A549 (cell line): ENCODE results near the gene HBG2. TPM values are rescaled to one million over a fixed set of nuclear protein-coding genes. Genes with fewer than 3 reads are reported as not detected.

Experiments
- ATAC-seq, 2 experiments: fragments of 200-7000 bp in 1 of 2; fragments of >200 bp in 1 of 2; cut with Nextera tagmentation in 1 of 2; cut with Tn5 transposase in 1 of 2; 3 replicates each; pipeline versions ENCODE4 v1.8.0 to v1.9.1; 2018 to 2020; ENCODE audit warnings: mild to moderate bottlenecking in 1 of 2, moderate library complexity in 1 of 2
- CTCF ChIA-PET: fragments of 300-600 bp; sonication (Branson Sonifier 250); formaldehyde crosslinking; extraction: SDS; loops from one replicate; lab custom pipeline; 2021; ENCODE audit warnings: antibody characterized with exemption, inconsistent platforms; lab: Yijun Ruan, JAX
- POLR2A ChIA-PET: fragments of 350-600 bp; formaldehyde crosslinking; extraction: SDS; loops from one replicate; lab custom pipeline; 2021; ENCODE audit warnings: antibody characterized with exemption, inconsistent platforms; lab: Yijun Ruan, JAX
- DNase-seq, 2 experiments: peaks; one replicate each; pipeline versions ENCODE4 v3.0.0 to v3.0.0-alpha.2; 2011 to 2016; ENCODE audit warnings: low read depth in 1 of 2, low spot score in 1 of 2
- FAIRE-seq: peaks from 2 replicates; lab custom pipeline; 2011; peaks lifted over from hg19 to GRCh38; lab: Jason Lieb, UNC
- H3K27ac ChIP-seq, 2 experiments: fragments of >200 bp; sonication (Bioruptor Twin); formaldehyde crosslinking; 3 replicates each; pipeline ENCODE4 v1.5.1; 2016 to 2017
- H3K4me1 ChIP-seq: fragments of >200 bp; sonication (Bioruptor Twin); formaldehyde crosslinking; 3 replicates; pipeline ENCODE4 v1.6.1; 2016
- H3K4me2 ChIP-seq: fragments of >200 bp; sonication (Bioruptor Twin); formaldehyde crosslinking; 3 replicates; pipeline ENCODE4 v1.6.1; 2016
- H3K4me3 ChIP-seq: fragments of >200 bp; sonication (Bioruptor Twin); formaldehyde crosslinking; 3 replicates; pipeline ENCODE4 v1.5.1; 2016
- H3K9me3 ChIP-seq: fragments of >200 bp; sonication (Bioruptor Twin); formaldehyde crosslinking; 3 replicates; pipeline ENCODE4 v1.6.1; 2016
- CBX2 ChIP-seq: fragments of 200-600 bp; sonication (generic); IDR thresholded peaks from 2 replicates; pipeline ENCODE4 v1.6.1; 2016; ENCODE audit warnings: low read depth, mild to moderate bottlenecking, borderline replicate concordance
- CBX8 ChIP-seq: fragments of 200-600 bp; sonication (generic); IDR thresholded peaks from 2 replicates; pipeline ENCODE4 v1.6.1; 2016
- CEBPB ChIP-seq, 2 experiments: fragments of >200 bp in 1 of 2; sonication (Bioruptor Twin) in 1 of 2; formaldehyde crosslinking in 1 of 2; IDR thresholded peaks; 2 replicates each; pipeline ENCODE4 v1.6.1; 2012 to 2016
- CHD2 ChIP-seq: fragments of 150-350 bp; IDR thresholded peaks from 2 replicates; pipeline ENCODE4 v1.6.1; 2014; ENCODE audit warnings: low read length; ENCODE audit not compliant: partially characterized antibody
- CHD4 ChIP-seq: fragments of 200-600 bp; sonication (generic); IDR thresholded peaks from 2 replicates; pipeline ENCODE4 v1.6.1; 2016; ENCODE audit warnings: antibody characterized with exemption, mild to moderate bottlenecking, borderline replicate concordance
- E2F6 ChIP-seq: IDR thresholded peaks from 2 replicates; pipeline ENCODE4 v1.6.1; 2012; ENCODE audit warnings: low read depth, borderline replicate concordance
- ELK1 ChIP-seq: fragments of 150-350 bp; IDR thresholded peaks from 2 replicates; pipeline ENCODE4 v1.6.1; 2014; ENCODE audit warnings: low read depth, mild to moderate bottlenecking, low read length
- EP300 ChIP-seq, 2 experiments: fragments of >200 bp; sonication (Bioruptor Twin); formaldehyde crosslinking; IDR thresholded peaks; 2 replicates in 1 of 2; 3 replicates in 1 of 2; pipeline ENCODE4 v1.6.1; 2016 to 2017
- ESRRA ChIP-seq: fragments of 150-350 bp; IDR thresholded peaks from 2 replicates; pipeline ENCODE4 v1.6.1; 2014; ENCODE audit warnings: mild to moderate bottlenecking, low read length, borderline replicate concordance
- FOSL2 ChIP-seq, 2 experiments: fragments of 450-650 bp in 1 of 2; fragments of >200 bp in 1 of 2; sonication (Bioruptor Twin) in 1 of 2; formaldehyde crosslinking; IDR thresholded peaks; 2 replicates each; pipeline versions ENCODE4 v1.5.0 to v1.6.1; 2016 to 2020; ENCODE audit warnings: mild to moderate bottlenecking in 1 of 2, moderate library complexity in 1 of 2
- FOXS1 ChIP-seq: fragments of 250-450 bp; sonication (Bioruptor Pico); IDR thresholded peaks from 2 replicates; pipeline ENCODE4 v1.5.0; 2020; ENCODE audit warnings: mild to moderate bottlenecking, moderate library complexity
- HES2 ChIP-seq: fragments of >200 bp; sonication (Bioruptor Twin); formaldehyde crosslinking; IDR thresholded peaks from 2 replicates; pipeline ENCODE4 v1.6.1; 2016
- HMGXB4 ChIP-seq: fragments of 250-450 bp; sonication (Bioruptor Pico); IDR thresholded peaks from 2 replicates; pipeline ENCODE4 v1.5.0; 2021; ENCODE audit warnings: mild to moderate bottlenecking, moderate library complexity, borderline replicate concordance
- HOXB13 ChIP-seq: fragments of 250-450 bp; sonication (Bioruptor Pico); IDR thresholded peaks from 2 replicates; pipeline ENCODE4 v1.5.0; 2020; ENCODE audit warnings: low read depth, mild to moderate bottlenecking, moderate library complexity
- HOXB5 ChIP-seq: fragments of 250-450 bp; sonication (Bioruptor Pico); IDR thresholded peaks from 2 replicates; pipeline ENCODE4 v1.5.0; 2020; ENCODE audit warnings: mild to moderate bottlenecking, moderate library complexity
- JUNB ChIP-seq: fragments of >200 bp; sonication (Bioruptor Twin); formaldehyde crosslinking; IDR thresholded peaks from 2 replicates; pipeline ENCODE4 v1.6.1; 2016
- KDM1A ChIP-seq: fragments of 200-600 bp; sonication (generic); IDR thresholded peaks from 2 replicates; pipeline ENCODE4 v1.6.1; 2016; ENCODE audit warnings: low read depth, mild to moderate bottlenecking
- KDM5A ChIP-seq: fragments of 200-600 bp; sonication (generic); IDR thresholded peaks from 2 replicates; pipeline ENCODE4 v1.6.1; 2016; ENCODE audit warnings: antibody characterized with exemption, mild to moderate bottlenecking
- NPAS2 ChIP-seq: fragments of 250-450 bp; sonication (Bioruptor Pico); IDR thresholded peaks from 2 replicates; pipeline ENCODE4 v1.8.0; 2022; ENCODE audit warnings: mild to moderate bottlenecking, moderate library complexity, borderline replicate concordance
- RCOR1 ChIP-seq: fragments of 150-350 bp; IDR thresholded peaks from 2 replicates; pipeline ENCODE4 v1.6.1; 2014; ENCODE audit warnings: antibody characterized with exemption, low read length, low read depth
- SMC3 ChIP-seq: fragments of >200 bp; sonication (Bioruptor Twin); formaldehyde crosslinking; IDR thresholded peaks from 3 replicates; pipeline ENCODE4 v1.6.1; 2018; ENCODE audit warnings: inconsistent platforms
- SREBF2 ChIP-seq: fragments of 450-650 bp; IDR thresholded peaks from 2 replicates; pipeline ENCODE4 v1.6.1; 2014; ENCODE audit warnings: mild to moderate bottlenecking, moderate library complexity
- TP53 ChIP-seq: fragments of 250-450 bp; sonication (Bioruptor Pico); IDR thresholded peaks from 2 replicates; pipeline ENCODE4 v1.5.0; 2021; ENCODE audit warnings: mild to moderate bottlenecking, moderate library complexity
- ZFP36 ChIP-seq: fragments of 450-650 bp; IDR thresholded peaks from 2 replicates; pipeline ENCODE4 v1.6.1; 2014; ENCODE audit warnings: borderline replicate concordance; ENCODE audit not compliant: partially characterized antibody
- ZSCAN20 ChIP-seq: fragments of 250-450 bp; sonication (Bioruptor Pico); IDR thresholded peaks from 2 replicates; pipeline ENCODE4 v1.8.0; 2022; ENCODE audit warnings: mild to moderate bottlenecking, moderate library complexity
- WGBS: methylation state at CpG from one replicate; pipeline ENCODE4 v1.1.6; 2017; ENCODE audit errors: missing lambda C conversion rate; 5-methylcytosine and 5-hydroxymethylcytosine counted together
- polyA plus RNA-seq, 4 experiments: library from polyadenylated mRNA; depleted of rRNA in 3 of 4; stranded (reverse); fragments of >200 nt; fragmentation: RNase III in 1 of 4; extraction: RNeasy Plus Mini Kit Qiagen cat#74134 plus additional on column Dnase treatment in 1 of 4; gene quantifications; 2 replicates in 3 of 4; 3 replicates in 1 of 4; pipeline ENCODE4 v1.2.3, GENCODE V29; 2011 to 2017
- TF ChIP-seq, protein P1 (sequence below): IDR thresholded peaks from 2 replicates; pipeline ENCODE4 v1.6.1; 2012
- TF ChIP-seq, protein P2 (sequence below): fragments of 250-450 bp; sonication (Bioruptor Pico); IDR thresholded peaks from 2 replicates; pipeline ENCODE4 v1.5.0; 2020; ENCODE audit warnings: low read depth, mild to moderate bottlenecking, moderate library complexity
- TF ChIP-seq, protein P3 (sequence below): fragments of 450-650 bp; IDR thresholded peaks from 2 replicates; pipeline ENCODE4 v1.6.1; 2014; ENCODE audit warnings: antibody characterized with exemption

Gene HBG2
- polyA plus RNA-seq, 2 of the 4 experiments (the other 2 are of a cell fraction) = not detected

GRCh38 chr11:5285703-5286340 lies 31.2 kb upstream of the HBG2 start:
- peaks cover 7% of the 10 kb centered on the region for H3K4me1 ChIP-seq
- no peak for DNase-seq
- ATAC-seq = no peak
- no peak overlapping the region for H3K4me3 ChIP-seq
- H3K4me2 ChIP-seq = no peak overlapping the region
- no peak for FAIRE-seq
- 78% methylated on average over 4 of the region's 4 CpGs for WGBS
- CTCF ChIA-PET = no interaction called here
- no peak for TF ChIP-seq JUNB
- no peak for TF ChIP-seq HES2
- no peak for TF ChIP-seq ZFP36
- TF ChIP-seq CBX8 = no peak
- TF ChIP-seq HOXB13 = no peak
- TF ChIP-seq HMGXB4 (CRISPR knock-in tag) = no peak
- no peak for TF ChIP-seq RCOR1
- no peak for TF ChIP-seq KDM1A
- no peak for TF ChIP-seq NPAS2
- TF ChIP-seq EP300 (IDR thresholded peaks at IDR 0.05) = no peak
- no peak for TF ChIP-seq CEBPB (IDR thresholded peaks at IDR 0.05)
- no peak for TF ChIP-seq SREBF2
- TF ChIP-seq KDM5A = no peak
- no peak for TF ChIP-seq CHD2
- TF ChIP-seq, protein P1, sequence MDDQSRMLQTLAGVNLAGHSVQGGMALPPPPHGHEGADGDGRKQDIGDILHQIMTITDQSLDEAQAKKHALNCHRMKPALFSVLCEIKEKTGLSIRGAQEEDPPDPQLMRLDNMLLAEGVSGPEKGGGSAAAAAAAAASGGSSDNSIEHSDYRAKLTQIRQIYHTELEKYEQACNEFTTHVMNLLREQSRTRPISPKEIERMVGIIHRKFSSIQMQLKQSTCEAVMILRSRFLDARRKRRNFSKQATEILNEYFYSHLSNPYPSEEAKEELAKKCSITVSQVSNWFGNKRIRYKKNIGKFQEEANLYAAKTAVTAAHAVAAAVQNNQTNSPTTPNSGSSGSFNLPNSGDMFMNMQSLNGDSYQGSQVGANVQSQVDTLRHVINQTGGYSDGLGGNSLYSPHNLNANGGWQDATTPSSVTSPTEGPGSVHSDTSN = no peak
- H3K27ac ChIP-seq = no peak overlapping the region
- H3K9me3 ChIP-seq = no peaks in the 10 kb centered on the region
- POLR2A ChIA-PET = no interaction called here

- Histone ChIP-seq H3K27ac (no peak overlapping the region), H3K4me3 (no peak overlapping the region), H3K4me2 (no peak overlapping the region), H3K9me3 (no peaks in the 10 kb centered on the region), H3K4me1 (peaks cover 18% of the 10 kb centered on the region)
- no peak for DNase-seq
- ATAC-seq = no peak
- WGBS = 94% methylated on average over 2 of the region's 2 CpGs
- CTCF ChIA-PET = interaction anchor here (1.8 kb wide), 1 partner anchor 81 kb away, joined by 5 read pairs; no protein-coding TSS in a partner anchor
- POLR2A ChIA-PET = no interaction called here
- FAIRE-seq = no peak
- TF ChIP-seq SMC3 (no peak), CHD2 (no peak), NPAS2 (no peak), CHD4 (no peak)
Observed at GRCh38 chr11:5284637-5285036, 30.1 kb upstream of the HBG2 start.

DNA sequence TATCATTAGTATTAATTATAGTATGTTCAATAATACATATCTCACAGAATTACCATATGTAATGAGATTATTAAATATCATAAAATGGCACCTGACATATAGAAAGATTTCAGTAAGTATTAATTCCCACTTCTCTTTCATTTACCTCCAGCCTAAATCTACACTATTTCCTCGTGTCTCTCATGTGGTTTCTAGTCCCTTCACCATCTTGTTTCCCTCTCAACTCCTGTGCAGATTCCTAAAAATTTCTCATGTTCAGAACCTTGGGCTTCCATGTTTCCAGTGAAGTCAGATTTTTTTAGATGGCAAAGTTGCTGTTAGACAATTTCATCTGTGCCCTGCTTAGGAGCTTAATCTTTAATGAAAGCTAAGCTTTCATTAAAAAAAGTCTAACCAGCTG lies 29.3 kb upstream of the HBG2 start:
- Histone ChIP-seq H3K4me2 (no peak overlapping the region), H3K4me1 (peaks cover 18% of the 10 kb centered on the region), H3K4me3 (no peak overlapping the region), H3K9me3 (no peaks in the 10 kb centered on the region), H3K27ac (no peak overlapping the region)
- POLR2A ChIA-PET = no interaction called here
- DNase-seq (no peak), FAIRE-seq (no peak), ATAC-seq (no peak)
- CTCF ChIA-PET = interaction anchor here (1.8 kb wide), 1 partner anchor 80 kb away, joined by 5 read pairs; no protein-coding TSS in a partner anchor
- 48% methylated on average over 1 of the region's 1 CpG for WGBS
- TF ChIP-seq E2F6 (no peak), SREBF2 (no peak), ESRRA (no peak), TP53 (CRISPR knock-in tag) (no peak), FOXS1 (no peak), KDM5A (no peak), SMC3 (no peak), CBX2 (no peak), ELK1 (no peak), ZSCAN20 (no peak), FOSL2 (IDR thresholded peaks at IDR 0.05) (no peak), FOSL2 (CRISPR knock-in tag; IDR thresholded peaks at IDR 0.05) (no peak), HOXB5 (CRISPR knock-in tag) (no peak)
- TF ChIP-seq, protein P2, sequence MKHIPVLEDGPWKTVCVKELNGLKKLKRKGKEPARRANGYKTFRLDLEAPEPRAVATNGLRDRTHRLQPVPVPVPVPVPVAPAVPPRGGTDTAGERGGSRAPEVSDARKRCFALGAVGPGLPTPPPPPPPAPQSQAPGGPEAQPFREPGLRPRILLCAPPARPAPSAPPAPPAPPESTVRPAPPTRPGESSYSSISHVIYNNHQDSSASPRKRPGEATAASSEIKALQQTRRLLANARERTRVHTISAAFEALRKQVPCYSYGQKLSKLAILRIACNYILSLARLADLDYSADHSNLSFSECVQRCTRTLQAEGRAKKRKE = no peak
- TF ChIP-seq, protein P3, sequence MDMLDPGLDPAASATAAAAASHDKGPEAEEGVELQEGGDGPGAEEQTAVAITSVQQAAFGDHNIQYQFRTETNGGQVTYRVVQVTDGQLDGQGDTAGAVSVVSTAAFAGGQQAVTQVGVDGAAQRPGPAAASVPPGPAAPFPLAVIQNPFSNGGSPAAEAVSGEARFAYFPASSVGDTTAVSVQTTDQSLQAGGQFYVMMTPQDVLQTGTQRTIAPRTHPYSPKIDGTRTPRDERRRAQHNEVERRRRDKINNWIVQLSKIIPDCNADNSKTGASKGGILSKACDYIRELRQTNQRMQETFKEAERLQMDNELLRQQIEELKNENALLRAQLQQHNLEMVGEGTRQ = no peak
